Retinal pigment epithelial cell (primary cell): ENCODE data around the gene FZD4.
"Not testable (repeated sequence)": the region's sequence is repeated elsewhere in the genome, so short reads cannot be mapped to it uniquely, and the experiment has no call there.

Source experiments
- DNase-seq: peaks from one replicate; pipeline ENCODE4 v3.0.0-alpha.2; 2010; ENCODE audit warnings: low read depth
- H3K4me3 ChIP-seq: 2 replicates; pipeline ENCODE4 v1.5.1; 2011; ENCODE audit warnings: mild to moderate bottlenecking, low read length, control low read depth, moderate library complexity
- CTCF ChIP-seq: conservative IDR thresholded peaks from 2 replicates; pipeline ENCODE4 v1.5.1; 2011; ENCODE audit warnings: low read depth, low read length, control low read depth, inconsistent platforms

FZD4 gene

GRCh38 chr11:86951706-86952105 lies 3.5 kb downstream of the FZD4 start:
- no peak overlapping the region for H3K4me3 ChIP-seq
- DNase-seq: no peak
- TF ChIP-seq CTCF: no peak

GRCh38 chr11:86950661-86950995 lies 4.6 kb downstream of the FZD4 start:
- no peak overlapping the region for H3K4me3 ChIP-seq
- TF ChIP-seq CTCF: no peak

GRCh38 chr11:86949995-86950660 lies 5.1 kb downstream of the FZD4 start:
- no peak for DNase-seq
- no peak for TF ChIP-seq CTCF
- no peak overlapping the region for H3K4me3 ChIP-seq

More at GRCh38 chr11:86950661-86950995, 4.6 kb downstream of the FZD4 start:
- no peak for DNase-seq

- TF ChIP-seq CTCF: no peak
- H3K4me3 ChIP-seq: no peak overlapping the region
- no peak for DNase-seq
These were observed 6.5 kb downstream of the FZD4 start for GRCh38 chr11:86948733-86949132.

GRCh38 chr11:86947541-86947940 lies 7.7 kb downstream of the FZD4 start:
- TF ChIP-seq CTCF: no peak
- H3K4me3 ChIP-seq: no peak overlapping the region
- DNase-seq: no peak

- DNase-seq: not testable (repeated sequence)
These were observed 11.7 kb downstream of the FZD4 start for GRCh38 chr11:86943505-86943904.

GRCh38 chr11:86941871-86942599 lies 13.2 kb downstream of the FZD4 start:
- no peak for DNase-seq
- no peak overlapping the region for H3K4me3 ChIP-seq
- no peak for TF ChIP-seq CTCF

More at GRCh38 chr11:86943505-86943904, 11.7 kb downstream of the FZD4 start:
- H3K4me3 ChIP-seq: not testable (repeated sequence)
